ENCODE results near the gene PAWR.
"Not testable (repeated sequence)": the region's sequence is repeated elsewhere in the genome, so short reads cannot be mapped to it uniquely, and the experiment has no call there.

The PAWR gene

DNA sequence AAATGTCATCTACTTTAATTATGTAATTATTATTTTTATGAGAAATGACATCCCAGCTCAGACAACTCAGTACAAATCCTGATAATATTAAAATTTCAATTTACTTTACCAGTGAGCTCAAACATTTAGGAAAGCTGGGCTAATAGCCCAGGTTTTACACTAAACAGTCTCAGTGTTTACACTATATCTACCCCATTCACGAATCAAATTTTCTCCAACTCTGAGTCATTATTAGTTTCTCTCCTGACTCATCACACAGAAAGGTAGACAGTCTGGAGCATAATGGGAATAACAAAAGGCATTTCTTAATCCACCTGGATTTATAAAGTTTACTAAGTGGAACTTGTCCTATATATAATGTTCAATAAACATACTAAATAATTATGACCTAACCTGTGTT, 5.7 kb downstream of the PAWR start:
- DNase-seq, result no peak

DNA sequence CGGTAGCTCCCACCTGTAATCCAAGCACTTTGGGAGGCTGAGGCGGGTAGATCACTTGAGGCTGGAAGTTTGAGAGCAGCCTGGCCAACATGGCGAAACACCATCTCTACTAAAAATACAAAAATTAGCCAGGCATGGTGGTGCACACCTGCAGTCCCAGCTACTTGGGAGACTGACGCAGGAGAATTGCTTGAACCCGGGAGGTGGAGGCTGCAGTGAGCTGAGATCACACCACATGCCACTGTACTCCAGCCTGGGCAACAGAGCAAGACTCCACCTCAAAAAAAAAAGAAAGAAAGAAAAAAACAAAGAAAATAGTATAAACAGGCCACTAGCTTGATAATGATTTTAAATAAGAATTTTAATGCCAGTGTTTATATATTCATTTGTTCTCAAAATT, 6.4 kb downstream of the PAWR start:
- DNase-seq, result not testable (repeated sequence)

GRCh38 chr12:79682593-79682992, 8.2 kb downstream of the PAWR start:
- no peak for DNase-seq

- DNase-seq, result no peak
These were observed 9.7 kb downstream of the PAWR start for GRCh38 chr12:79681008-79681590.

DNA sequence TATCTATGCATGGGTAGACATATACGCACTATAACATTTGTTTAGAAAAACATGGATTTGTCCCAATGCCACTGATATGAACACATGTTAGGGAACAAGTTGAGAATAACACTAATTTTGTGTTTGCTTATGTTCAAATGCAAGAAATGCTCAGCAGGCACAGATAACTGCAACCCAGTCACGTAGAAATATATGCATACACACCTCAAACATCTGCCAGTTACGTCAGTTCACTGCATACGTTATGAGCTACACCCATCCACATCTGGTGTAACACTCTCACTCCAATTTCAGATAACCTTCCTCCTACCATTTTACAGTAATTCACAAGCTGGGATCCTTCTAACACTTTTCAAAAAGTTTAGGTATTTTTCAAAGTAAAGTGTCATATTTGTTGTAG, 10.7 kb downstream of the PAWR start:
- no peak for DNase-seq

DNA sequence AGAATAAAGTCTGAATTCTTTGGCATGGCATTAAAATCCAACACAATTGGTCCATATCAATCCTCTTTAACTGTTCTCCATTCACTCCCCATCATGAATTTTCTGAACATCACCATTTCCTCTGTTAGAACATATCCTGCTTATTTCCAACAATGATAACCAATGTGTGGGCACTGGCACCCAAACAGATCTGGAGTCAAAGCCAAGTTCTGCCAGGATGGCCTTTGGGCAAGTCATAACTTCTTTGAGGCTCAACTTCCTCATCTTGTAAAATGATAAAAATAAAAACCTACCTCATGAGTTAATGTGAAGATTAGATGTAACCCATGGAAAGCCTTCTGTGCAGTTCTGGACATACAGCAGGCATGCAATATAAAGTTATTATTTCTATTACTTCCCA, 12.5 kb downstream of the PAWR start:
- DNase-seq, result no peak

- DNase-seq, result no peak
These were observed 13.1 kb downstream of the PAWR start for GRCh38 chr12:79677672-79678071.

GRCh38 chr12:79676579-79676978, 14.2 kb downstream of the PAWR start:
- DNase-seq, result no peak

DNA sequence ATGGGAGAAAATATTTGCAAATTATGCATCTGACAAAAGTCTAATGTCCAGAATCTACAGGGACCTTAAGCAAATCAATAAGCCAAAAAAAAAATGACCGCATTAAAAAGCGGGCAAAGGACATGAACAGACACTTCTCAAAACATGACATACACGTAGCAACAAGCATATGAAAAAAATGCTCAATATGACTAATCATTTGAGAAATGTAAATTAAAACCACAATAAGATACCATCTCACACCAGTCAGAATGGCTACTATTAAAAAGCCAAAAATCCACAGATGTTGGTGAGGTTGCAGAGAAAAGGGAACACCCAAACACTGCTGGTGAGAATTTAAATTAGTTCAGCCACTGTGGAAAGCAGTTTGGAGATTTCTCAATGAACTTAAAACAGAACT, 16.1 kb downstream of the PAWR start:
- no peak for DNase-seq

DNA sequence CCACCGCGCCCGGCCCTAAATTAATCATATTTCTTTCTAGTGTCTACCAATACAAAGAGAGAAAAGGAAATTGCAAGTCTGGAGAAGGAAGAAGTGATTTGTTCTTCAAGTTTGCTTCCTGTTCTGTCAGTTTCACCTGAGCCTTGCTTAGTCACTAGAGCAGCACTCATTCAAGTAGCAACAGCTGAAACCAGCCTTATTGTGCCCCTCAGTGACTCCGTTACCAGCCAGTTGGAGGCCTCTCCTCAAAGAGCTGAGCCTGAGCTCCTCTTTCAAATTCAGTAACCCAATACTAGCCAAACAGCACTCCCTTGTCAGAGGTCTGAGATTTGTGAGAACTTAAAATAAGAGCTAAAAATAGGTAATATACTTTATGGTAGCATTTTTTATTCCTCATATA, 17.4 kb downstream of the PAWR start:
- no peak for DNase-seq

DNA sequence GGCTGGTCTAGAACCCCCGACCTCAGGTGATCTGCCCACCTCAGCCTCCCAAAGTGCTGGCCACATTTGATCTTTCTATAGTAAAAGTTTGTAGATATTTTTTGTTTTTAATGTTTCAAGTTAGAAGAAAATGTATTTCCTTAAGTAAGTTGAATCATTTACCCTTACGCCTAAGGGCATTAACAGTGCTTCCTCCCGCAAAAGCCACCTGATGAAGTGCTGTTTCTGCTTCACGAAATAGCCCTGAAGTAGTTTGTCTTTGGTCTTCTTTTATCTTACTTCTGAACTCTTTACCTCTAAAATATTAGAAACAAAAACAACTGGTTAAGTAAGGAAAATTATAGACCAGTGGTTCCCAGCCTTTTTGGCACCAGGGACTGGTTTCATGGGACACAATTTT, 22.7 kb downstream of the PAWR start:
- DNase-seq, result no peak

GRCh38 chr12:79665212-79665887, 25.4 kb downstream of the PAWR start:
- DNase-seq, result no peak

DNA sequence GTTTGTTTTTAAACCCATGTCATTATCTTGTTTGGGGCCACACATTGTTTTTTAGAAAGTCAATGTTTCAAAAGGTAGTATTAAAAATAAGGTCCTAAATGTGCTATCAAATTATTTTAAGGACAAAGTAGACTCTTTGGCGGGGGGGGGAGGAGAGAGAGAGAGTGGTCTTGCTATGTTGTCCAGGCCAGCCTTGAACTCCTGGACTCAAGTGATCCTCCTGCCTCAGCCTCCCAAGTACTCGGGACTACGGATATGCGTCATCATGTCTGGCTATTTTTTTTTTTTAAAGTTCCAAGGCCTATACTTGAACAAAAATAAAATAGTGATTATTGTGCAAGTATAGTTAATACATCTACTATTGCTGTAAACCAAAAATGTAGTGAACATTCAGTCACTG, 26.2 kb downstream of the PAWR start:
- DNase-seq, result no peak

DNA sequence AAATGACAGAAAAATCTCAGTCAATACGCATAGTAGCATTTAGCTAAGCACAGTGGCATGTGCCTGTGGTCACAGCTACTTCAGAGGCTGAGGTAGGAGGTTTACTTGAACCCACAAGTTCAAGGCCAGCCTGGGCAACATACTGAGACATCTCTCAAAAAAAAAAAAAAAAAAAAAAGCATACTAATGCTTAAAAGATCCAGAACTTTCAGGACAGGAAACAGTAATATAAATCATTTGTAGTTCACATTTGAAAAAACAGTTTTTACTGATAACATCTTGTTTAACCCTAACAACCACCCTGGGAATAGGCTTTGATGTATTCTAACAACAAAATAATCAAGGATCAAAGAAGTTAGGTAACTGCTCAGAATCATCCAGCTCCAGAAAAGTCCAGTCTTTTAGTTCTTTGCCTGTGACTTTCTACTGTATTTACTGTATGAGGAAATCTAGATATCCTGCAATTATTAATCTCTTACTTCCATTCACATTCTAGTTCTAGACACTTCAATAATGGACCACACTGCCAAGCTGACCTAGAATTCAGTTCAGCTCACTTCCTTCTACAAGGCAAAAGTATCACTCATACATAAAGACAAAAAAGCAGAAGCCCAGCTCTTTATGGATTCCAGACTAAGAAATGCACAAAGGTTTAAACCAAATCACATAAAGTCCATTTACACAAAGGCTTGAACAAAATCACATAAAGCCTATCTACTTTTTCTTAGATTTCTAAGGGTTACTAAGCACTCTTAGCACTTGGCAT, 28.5 kb downstream of the PAWR start:
- no peak for DNase-seq

DNA sequence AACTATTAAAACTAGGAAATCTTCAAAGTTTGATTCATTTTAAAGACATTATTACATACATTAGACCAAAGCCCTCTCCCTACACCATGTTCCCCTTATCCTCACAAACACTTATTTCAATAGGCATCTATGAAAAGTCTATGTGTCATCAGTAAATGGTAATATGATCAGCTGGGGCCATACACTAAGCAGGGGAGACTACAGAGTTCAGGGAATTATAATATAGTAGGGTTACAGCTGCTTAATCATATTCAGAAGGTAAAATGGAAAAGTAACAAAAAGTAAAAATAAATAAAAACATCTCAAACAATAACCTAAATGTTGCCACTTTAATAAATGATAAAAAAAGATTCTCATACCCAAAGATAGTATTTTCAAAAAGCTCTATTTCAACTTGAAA, 29.1 kb downstream of the PAWR start:
- no peak for DNase-seq

- no peak for DNase-seq
These were observed 30.8 kb downstream of the PAWR start for GRCh38 chr12:79659961-79660431.

- DNase-seq, result no peak
These were observed 32.5 kb downstream of the PAWR start for GRCh38 chr12:79658221-79658620.

DNA sequence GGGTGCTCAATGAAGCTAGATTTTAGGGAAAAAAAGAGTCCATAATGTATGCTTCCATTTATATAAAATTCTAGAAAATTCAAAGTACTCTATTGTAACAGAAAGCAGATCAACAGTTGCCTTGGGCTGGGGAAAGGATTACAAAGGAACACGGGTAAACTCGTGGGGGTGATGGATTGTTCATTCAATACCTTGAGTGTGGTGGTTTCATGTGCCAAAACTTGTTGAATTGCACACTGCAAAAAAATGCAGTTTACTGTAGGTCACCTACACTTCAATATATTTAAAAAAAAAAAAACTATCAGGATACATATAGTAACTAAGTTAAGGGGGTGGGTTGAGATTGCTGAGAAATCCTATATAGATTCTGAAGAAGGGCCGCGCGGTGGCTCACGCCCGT, 33.6 kb downstream of the PAWR start:
- no peak for DNase-seq

DNA sequence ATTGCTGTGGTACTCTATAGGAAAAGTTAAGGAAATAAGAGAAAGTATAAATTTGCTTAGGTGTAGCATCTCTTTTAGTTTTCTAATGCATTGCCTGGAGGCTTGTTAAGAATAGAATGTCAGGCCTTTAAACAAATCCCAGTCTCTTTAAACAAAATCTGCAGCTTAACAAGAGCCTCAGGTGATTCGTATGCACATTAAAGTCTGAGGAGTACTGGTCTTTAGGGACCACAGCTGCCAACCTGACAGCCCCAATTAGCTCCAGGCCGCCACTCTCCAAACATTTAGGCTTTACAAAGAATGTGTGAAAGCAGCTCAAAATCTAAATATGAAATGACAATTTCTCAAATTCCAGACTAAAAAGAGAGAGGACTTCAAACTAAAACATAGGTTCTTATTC, 35.7 kb downstream of the PAWR start:
- no peak for DNase-seq

DNA sequence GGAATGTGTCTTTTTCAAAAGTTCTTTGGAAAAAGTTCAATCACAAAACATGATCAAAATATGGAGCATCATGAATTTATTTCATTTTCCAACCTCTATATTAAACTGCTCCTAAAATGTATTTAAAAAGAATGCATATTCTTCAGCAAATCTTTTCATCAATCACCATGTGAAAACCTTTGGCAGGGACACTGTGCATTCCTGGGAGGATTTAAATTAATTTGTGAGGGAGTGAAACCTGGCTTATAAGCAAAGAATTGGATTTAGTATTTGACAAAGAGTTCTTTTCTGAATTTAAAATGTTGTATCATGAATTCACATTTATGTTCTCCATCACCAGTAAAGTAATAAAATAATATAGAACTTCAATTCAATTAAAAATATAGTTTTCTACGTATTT, 38.2 kb downstream of the PAWR start:
- DNase-seq, result no peak

DNA sequence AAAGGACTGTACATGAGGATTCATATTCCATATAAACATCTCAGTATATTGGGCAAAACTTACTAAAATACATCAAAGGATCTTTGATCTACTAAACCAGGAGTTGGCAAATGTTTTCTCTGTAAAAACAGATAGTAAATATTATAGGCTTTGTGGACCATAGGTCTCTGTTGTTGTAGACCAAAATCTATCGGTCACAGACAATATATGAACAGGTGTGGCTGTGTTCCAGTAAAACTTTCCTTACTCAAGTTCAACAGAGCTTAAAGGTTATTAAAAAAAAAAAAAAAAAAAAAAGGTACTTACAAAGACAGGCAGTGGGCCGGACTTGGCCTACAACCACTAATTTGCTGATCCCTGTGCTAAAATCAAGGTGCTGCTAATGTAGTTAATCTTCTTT, 40.3 kb downstream of the PAWR start:
- no peak for DNase-seq

DNA sequence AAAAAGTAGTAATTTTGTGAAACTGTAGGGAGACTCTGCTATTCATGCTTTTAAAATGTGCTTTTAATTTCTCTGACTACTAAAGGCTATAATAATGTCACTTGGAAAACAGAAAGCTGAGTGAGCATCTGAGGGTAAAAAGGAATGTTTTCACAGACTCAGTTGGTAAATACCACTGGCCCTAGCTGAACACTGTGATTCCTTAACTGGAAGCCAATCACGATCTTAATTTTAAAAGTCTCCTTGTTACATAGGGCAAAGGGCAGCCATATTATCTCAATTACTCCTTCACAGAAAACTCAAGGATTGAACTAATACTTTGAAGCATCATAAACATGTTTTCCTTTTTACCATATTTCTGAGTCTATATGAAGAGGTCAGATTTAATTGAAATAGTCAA, 41.9 kb downstream of the PAWR start:
- no peak for DNase-seq

GRCh38 chr12:79646843-79647242, 43.9 kb downstream of the PAWR start:
- not testable (repeated sequence) for DNase-seq

DNA sequence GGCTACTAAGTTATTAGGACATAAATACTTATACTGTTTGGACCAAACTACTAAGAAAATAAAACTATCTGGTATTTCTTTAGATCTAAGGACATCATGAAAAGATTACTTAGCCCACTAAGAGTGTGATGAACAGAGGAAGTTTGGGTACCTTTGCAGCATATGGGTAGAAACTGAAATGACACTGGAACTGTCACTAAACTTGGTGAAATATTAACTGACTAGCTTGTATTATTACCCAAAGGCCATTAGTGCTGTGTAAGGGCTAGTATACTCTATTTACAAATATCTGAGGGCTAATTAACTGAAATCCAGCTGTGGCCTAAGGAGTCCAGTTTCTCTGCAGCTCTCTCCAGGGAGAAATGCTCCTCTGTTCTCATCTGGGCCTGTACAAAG, 45.5 kb downstream of the PAWR start:
- no peak for DNase-seq

Data from NCI-H1930 (cell line).